GM10248 (cell line): ENCODE results near the gene CTSH.
"Not testable (repeated sequence)": the region's sequence is repeated elsewhere in the genome, so short reads cannot be mapped to it uniquely, and the experiment has no call there.

Source experiments
- CTCF ChIA-PET: fragments of 300-600 bp; sonication (Branson Sonifier 250); formaldehyde crosslinking; extraction: SDS; loops from one replicate; lab custom pipeline; 2021; ENCODE audit warnings: antibody characterized with exemption; lab: Yijun Ruan, JAX
- POLR2A ChIA-PET: fragments of 350-650 bp; sonication (Branson Sonifier 250); formaldehyde crosslinking; extraction: SDS; loops from one replicate; lab custom pipeline; 2020; ENCODE audit warnings: antibody characterized with exemption; lab: Yijun Ruan, JAX
- DNase-seq: peaks from one replicate; pipeline ENCODE4 v3.0.0; 2012; ENCODE audit errors: extremely low spot score
- TF ChIP-seq, protein P1 (sequence below): IDR thresholded peaks from 2 replicates; pipeline ENCODE4 v1.5.1; 2012; ENCODE audit warnings: mild to moderate bottlenecking, low read depth; ENCODE audit errors: extremely low read depth, missing control alignments, control extremely low read depth

Gene CTSH

DNA sequence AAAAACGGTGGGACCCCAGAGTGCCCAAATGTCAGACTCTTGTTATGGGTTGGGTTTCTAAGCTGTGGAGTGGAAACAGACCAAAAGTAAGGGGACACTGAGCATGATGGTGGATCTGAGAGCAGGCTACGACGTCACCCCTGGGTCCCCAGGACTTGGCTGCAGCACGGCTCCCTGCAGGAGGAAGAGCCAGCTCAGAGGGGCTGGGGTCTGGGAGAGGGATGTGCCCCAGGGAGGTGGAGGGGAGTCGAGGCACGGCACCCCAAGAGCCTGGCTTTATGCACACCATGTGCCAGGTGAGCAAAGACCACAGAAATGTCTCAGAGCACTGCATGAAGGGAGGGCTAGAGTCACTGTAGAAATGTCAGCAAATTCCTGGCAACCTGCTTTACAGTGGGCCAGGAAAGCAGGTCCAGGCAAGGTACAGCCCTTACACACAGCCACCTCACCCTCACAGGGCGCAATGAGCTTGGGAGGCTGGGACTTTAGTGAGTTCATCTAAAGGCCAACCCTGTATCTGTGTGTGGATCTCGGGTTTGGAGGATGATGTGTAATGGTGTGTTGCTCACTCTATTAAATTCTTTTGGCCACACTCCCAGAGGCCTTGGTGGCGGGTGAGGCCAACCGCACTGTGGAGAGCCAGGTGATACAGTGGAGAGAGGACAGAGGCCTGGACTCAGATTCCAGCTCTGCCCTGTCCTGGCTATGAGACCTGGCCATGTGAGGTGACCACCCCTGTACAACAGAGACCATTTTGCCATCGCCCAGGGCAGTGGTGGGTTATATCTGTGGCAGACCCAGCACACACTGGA, 14.1 kb downstream of the CTSH start:
- TF ChIP-seq, protein P1, sequence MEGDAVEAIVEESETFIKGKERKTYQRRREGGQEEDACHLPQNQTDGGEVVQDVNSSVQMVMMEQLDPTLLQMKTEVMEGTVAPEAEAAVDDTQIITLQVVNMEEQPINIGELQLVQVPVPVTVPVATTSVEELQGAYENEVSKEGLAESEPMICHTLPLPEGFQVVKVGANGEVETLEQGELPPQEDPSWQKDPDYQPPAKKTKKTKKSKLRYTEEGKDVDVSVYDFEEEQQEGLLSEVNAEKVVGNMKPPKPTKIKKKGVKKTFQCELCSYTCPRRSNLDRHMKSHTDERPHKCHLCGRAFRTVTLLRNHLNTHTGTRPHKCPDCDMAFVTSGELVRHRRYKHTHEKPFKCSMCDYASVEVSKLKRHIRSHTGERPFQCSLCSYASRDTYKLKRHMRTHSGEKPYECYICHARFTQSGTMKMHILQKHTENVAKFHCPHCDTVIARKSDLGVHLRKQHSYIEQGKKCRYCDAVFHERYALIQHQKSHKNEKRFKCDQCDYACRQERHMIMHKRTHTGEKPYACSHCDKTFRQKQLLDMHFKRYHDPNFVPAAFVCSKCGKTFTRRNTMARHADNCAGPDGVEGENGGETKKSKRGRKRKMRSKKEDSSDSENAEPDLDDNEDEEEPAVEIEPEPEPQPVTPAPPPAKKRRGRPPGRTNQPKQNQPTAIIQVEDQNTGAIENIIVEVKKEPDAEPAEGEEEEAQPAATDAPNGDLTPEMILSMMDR, result no peak
- ChIA-PET POLR2A (no interaction called here), CTCF (no interaction called here)
- DNase-seq, result no peak

GRCh38 chr15:78929536-78930264, 15.1 kb downstream of the CTSH start:
- ChIA-PET POLR2A (no interaction called here), CTCF (no interaction called here)
- no peak for DNase-seq
- TF ChIP-seq, protein P1, result no peak

DNA sequence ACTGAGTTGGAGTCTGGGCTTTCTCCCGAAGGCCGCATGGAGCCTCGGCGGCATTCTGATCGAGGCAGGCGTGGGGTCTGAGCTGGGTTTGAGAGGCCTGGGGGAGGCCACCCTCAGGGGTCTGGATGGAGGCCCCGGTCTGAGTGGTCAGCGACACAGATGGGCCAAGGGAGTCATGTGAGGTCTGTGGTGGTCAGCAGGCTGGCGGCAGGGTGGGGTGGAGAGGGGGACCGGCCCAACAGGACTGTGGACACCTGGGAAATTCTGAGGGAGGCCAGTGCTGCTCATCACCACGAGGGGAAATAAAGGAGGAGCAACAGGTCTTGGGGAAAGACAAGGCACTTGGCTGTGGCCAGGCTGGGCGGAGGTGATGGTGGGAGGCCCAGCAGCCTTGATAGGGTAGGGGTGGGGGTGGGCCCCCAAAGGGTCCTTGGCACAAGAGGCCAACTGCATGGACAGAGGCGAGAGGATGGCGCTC, 16.2 kb downstream of the CTSH start:
- no peak for DNase-seq
- ChIA-PET CTCF (interaction anchor here (0.7 kb wide), 1 partner anchor 8 kb away, joined by 3 read pairs; no protein-coding TSS in a partner anchor), POLR2A (no interaction called here)
- TF ChIP-seq, protein P1, result no peak

GRCh38 chr15:78928176-78928575, 16.7 kb downstream of the CTSH start:
- DNase-seq, POLR2A ChIA-PET: not testable (repeated sequence)
- CTCF ChIA-PET, result interaction anchor here (0.7 kb wide), 1 partner anchor 9 kb away, joined by 3 read pairs; no protein-coding TSS in a partner anchor

DNA sequence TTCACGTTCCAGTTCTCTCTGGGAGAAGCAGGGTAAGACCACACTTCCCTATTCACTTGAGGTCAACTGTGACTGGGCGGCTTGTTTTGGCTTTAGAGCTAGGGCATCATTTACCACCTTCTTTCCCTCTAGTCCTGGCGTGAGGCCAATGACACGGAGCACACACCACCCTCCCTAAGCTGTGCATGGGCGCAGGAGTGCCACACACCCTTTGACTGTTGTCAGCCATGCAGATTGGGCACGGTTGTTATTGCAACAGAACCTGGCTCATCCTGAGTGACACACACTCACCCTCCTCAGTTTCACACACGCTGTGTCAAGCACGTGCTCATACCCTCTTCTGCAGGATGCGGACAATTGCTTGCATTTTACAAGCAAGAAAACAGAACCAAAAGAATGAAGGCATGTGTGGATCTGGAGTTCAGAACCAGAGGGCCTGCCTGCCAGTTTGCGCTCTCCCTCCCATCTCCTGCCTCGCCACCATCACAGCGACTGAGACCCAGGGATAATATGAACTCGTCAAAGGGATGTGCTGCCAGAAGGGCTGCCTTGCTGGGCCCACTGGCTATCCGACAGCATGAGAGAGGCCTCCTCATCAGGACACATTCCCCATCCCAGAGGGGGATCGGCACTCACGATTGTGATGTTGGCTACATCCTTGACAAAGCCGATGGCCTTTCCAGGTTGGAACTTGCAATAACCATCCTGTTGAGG, 17.6 kb downstream of the CTSH start:
- ChIA-PET POLR2A (no interaction called here), CTCF (interaction anchor here (1.8 kb wide), 1 partner anchor 11 kb away, joined by 4 read pairs; no protein-coding TSS in a partner anchor)
- TF ChIP-seq, protein P1, result no peak
- no peak for DNase-seq

DNA sequence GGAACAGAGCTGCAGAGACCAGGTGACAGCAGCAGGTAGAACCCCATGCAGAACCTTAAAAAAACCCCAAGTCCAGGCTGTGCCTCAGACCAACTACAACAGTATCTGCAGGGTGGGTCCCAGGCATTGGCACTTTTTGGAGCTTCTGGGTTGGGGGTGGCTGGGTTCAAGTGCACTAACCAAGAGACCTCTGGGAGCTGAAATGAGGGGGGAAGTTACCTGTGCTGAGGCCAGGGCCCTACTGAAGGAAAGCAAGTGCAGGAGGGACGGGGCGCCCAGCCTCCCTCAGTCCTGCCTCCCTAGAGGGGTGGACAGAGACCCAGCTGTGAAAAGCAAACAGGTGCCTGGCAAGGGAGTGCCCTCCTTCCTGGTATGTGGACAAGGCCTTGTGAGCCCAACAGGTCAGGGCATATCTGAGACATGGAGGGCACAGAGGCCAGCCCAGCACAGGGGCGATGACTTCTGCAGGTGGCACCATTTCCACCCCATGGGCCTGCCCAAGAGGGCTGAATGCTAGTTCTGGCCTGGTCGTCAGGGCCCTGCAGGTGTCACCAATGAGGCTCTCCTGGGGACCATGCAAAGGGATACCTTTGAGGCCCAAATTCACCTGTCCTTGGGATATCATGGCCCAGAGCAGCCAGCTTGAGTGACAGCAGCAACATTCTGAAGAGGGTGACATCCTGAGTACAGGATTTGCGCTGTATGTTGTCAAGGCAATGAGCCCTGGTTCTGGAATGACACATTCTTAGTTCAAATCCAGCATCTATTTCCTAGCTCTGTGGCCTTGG, 18.7 kb downstream of the CTSH start:
- TF ChIP-seq, protein P1, result peak; percentile 5
- CTCF ChIA-PET, result interaction anchor here (0.7 to 1.8 kb wide), 2 partner anchors 12 to 81 kb away, joined by 3 to 4 read pairs; no protein-coding TSS in a partner anchor
- POLR2A ChIA-PET, result no interaction called here
- no peak for DNase-seq
